ENCODE measurements around the gene DNAH7. TPM values are rescaled to one million over a fixed set of nuclear protein-coding genes. Genes with fewer than 3 reads are reported as not detected.
A peak's percentile ranks its signal among the peaks of the same experiment; 100 is the strongest.

Gene DNAH7
- total and polyA plus RNA-seq, 2 donors from 2014 or later, result 3.8 to 15.7 TPM

DNA sequence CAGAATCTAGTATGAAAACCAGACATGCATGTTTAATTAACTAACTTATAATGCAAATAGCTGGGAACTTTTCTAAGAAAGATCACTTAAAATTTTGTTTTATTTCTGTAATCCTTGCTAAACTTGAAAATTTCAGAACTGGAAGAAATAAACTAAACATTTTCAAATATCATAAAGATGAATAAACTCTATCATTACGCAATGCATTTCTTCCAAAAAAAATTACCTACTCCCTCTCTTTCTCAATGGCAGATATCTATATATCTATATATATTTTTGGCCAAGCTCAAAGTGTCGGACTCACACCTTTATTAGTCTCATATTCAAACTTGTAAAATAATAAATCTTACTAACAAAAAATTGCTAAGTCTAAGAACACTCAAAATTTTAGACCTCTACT is 253.6 kb downstream of the DNAH7 start:
- no peaks in the 10 kb centered on the region for H3K9me3 ChIP-seq (ENCODE audit: control insufficient read depth in 2 of 3, insufficient read depth in 1 of 3, low read length in 3 of 3)
- intact Hi-C loops (cut with DNase I), result no loop called here
- FAIRE-seq, result peak; percentile 35

DNA sequence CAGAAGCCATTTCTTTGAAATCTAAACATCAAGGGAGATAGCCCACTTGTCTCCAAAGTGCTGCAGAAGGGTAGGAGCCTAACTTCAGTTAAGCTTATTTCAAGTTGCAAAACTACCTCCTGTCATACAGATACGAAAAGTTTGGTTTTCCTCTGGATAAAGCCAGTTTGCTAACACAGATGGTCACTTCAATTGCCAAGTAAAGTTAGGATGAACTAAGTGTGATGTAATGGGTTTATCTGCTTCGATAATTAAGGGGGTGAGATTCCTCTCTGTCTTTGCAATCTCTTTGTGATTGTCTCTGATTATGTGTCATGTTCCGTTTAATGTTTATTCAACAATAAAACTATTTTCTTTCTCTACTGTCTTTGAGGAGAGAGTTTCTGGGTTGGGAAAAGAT is 255.2 kb downstream of the DNAH7 start:
- DNase-seq, result no peak

More for the DNA sequence above, 253.6 kb downstream of the DNAH7 start:
- no peak for DNase-seq
- no peaks in the 10 kb centered on the region for H3K36me3 ChIP-seq (ENCODE audit: control insufficient read depth in 2 of 3, insufficient read depth in 3 of 3, low read length in 3 of 3)
- no peaks in the 10 kb centered on the region for H3K4me1 ChIP-seq (ENCODE audit: control insufficient read depth in 2 of 3, insufficient read depth in 2 of 3, low read depth in 1 of 3, low read length in 3 of 3)
- H3K4me3 ChIP-seq (ENCODE audit: low read length in 3 of 3), result no peak overlapping the region
- TF ChIP-seq, protein P1, sequence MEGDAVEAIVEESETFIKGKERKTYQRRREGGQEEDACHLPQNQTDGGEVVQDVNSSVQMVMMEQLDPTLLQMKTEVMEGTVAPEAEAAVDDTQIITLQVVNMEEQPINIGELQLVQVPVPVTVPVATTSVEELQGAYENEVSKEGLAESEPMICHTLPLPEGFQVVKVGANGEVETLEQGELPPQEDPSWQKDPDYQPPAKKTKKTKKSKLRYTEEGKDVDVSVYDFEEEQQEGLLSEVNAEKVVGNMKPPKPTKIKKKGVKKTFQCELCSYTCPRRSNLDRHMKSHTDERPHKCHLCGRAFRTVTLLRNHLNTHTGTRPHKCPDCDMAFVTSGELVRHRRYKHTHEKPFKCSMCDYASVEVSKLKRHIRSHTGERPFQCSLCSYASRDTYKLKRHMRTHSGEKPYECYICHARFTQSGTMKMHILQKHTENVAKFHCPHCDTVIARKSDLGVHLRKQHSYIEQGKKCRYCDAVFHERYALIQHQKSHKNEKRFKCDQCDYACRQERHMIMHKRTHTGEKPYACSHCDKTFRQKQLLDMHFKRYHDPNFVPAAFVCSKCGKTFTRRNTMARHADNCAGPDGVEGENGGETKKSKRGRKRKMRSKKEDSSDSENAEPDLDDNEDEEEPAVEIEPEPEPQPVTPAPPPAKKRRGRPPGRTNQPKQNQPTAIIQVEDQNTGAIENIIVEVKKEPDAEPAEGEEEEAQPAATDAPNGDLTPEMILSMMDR (IDR thresholded peaks at IDR 0.05; ENCODE audit: borderline replicate concordance, extremely low read depth, insufficient read depth), result no peak
- no peaks in the 10 kb centered on the region for H3K27me3 ChIP-seq (ENCODE audit: control insufficient read depth, insufficient read depth, low read length)
- no peak overlapping the region for H3K9ac ChIP-seq (ENCODE audit: low read length in 3 of 3)
- H3K27ac ChIP-seq (ENCODE audit: low read depth in 2 of 2, low read length in 2 of 2), result no peak overlapping the region

GRCh38 chr2:195810340-195811098 is 258.1 kb downstream of the DNAH7 start:
- Histone ChIP-seq H3K36me3 (ENCODE audit: control insufficient read depth in 2 of 3, insufficient read depth in 3 of 3, low read length in 3 of 3) (no peaks in the 10 kb centered on the region), H3K27ac (ENCODE audit: low read depth in 2 of 2, low read length in 2 of 2) (no peak overlapping the region), H3K9ac (ENCODE audit: low read length in 3 of 3) (no peak overlapping the region), H3K9me3 (ENCODE audit: control insufficient read depth in 2 of 3, insufficient read depth in 1 of 3, low read length in 3 of 3) (no peaks in the 10 kb centered on the region), H3K4me3 (ENCODE audit: low read length in 3 of 3) (no peak overlapping the region), H3K4me1 (ENCODE audit: control insufficient read depth in 2 of 3, insufficient read depth in 2 of 3, low read depth in 1 of 3, low read length in 3 of 3) (no peaks in the 10 kb centered on the region), H3K27me3 (ENCODE audit: control insufficient read depth, insufficient read depth, low read length) (no peaks in the 10 kb centered on the region)
- intact Hi-C loops (cut with DNase I), result no loop called here
- FAIRE-seq (no peak), DNase-seq (no peak)
- TF ChIP-seq, protein P1 (IDR thresholded peaks at IDR 0.05; ENCODE audit: borderline replicate concordance, extremely low read depth, insufficient read depth), result no peak

More for the DNA sequence above, 255.2 kb downstream of the DNAH7 start:
- no peaks in the 10 kb centered on the region for H3K36me3 ChIP-seq (ENCODE audit: control insufficient read depth in 2 of 3, insufficient read depth in 3 of 3, low read length in 3 of 3)
- H3K4me1 ChIP-seq (ENCODE audit: control insufficient read depth in 2 of 3, insufficient read depth in 2 of 3, low read depth in 1 of 3, low read length in 3 of 3), result no peaks in the 10 kb centered on the region
- H3K27me3 ChIP-seq (ENCODE audit: control insufficient read depth, insufficient read depth, low read length), result no peaks in the 10 kb centered on the region
- no peak for FAIRE-seq
- TF ChIP-seq, protein P1 (IDR thresholded peaks at IDR 0.05; ENCODE audit: borderline replicate concordance, extremely low read depth, insufficient read depth), result no peak
- intact Hi-C loops (cut with DNase I), result no loop called here
- H3K4me3 ChIP-seq (ENCODE audit: low read length in 3 of 3), result no peak overlapping the region
- no peak overlapping the region for H3K27ac ChIP-seq (ENCODE audit: low read depth in 2 of 2, low read length in 2 of 2)
- no peaks in the 10 kb centered on the region for H3K9me3 ChIP-seq (ENCODE audit: control insufficient read depth in 2 of 3, insufficient read depth in 1 of 3, low read length in 3 of 3)
- H3K9ac ChIP-seq (ENCODE audit: low read length in 3 of 3), result no peak overlapping the region

Data from kidney (tissue), 14 donors.